Liver (tissue), 9 donors: ENCODE data around the gene ZNF331. TPM values are rescaled to one million over a fixed set of nuclear protein-coding genes. Genes with fewer than 3 reads are reported as not detected.

Source experiments
- DNase-seq: peaks from one replicate; pipeline ENCODE4 v3.0.0-alpha.2; 2017; ENCODE audit warnings: low spot score
- H3K27ac ChIP-seq, 2 donors: one replicate each; pipeline ENCODE4 v1.7.0; 2013; ENCODE audit warnings: inconsistent platforms in 2 of 2, low read length in 2 of 2, control low read depth in 1 of 2, low read depth in 1 of 2, mild to moderate bottlenecking in 1 of 2
- H3K27me3 ChIP-seq, 4 donors: one replicate each; pipeline versions ENCODE4 v1.6.1 to v1.7.0; 2013; ENCODE audit warnings: low read length in 3 of 4, inconsistent platforms in 1 of 4, mild to moderate bottlenecking in 1 of 4, moderate library complexity in 1 of 4; ENCODE audit not compliant: control insufficient read depth in 4 of 4, insufficient read depth in 4 of 4
- H3K36me3 ChIP-seq, 4 donors: one replicate each; pipeline versions ENCODE4 v1.6.1 to v1.7.0; 2013; ENCODE audit warnings: low read length in 3 of 4, mild to moderate bottlenecking in 3 of 4, low read depth in 1 of 4, moderate library complexity in 1 of 4; ENCODE audit not compliant: control insufficient read depth in 4 of 4, insufficient read depth in 3 of 4
- H3K4me1 ChIP-seq, 4 donors: one replicate each; pipeline versions ENCODE4 v1.6.1 to v1.7.0; 2013; ENCODE audit warnings: low read length in 3 of 4, mild to moderate bottlenecking in 3 of 4, moderate library complexity in 1 of 4; ENCODE audit not compliant: control insufficient read depth in 4 of 4, insufficient read depth in 4 of 4
- H3K4me3 ChIP-seq, 3 donors: one replicate each; pipeline versions ENCODE4 v1.6.1 to v1.7.0; 2013; ENCODE audit warnings: low read length in 3 of 3, control low read depth in 1 of 3, low read depth in 1 of 3, mild to moderate bottlenecking in 1 of 3
- H3K9ac ChIP-seq, 2 donors: one replicate each; pipeline ENCODE4 v1.7.0; 2013; ENCODE audit warnings: low read length in 2 of 2, mild to moderate bottlenecking in 2 of 2, moderate library complexity in 2 of 2, control low read depth in 1 of 2, low read depth in 1 of 2
- H3K9me3 ChIP-seq, 4 donors: one replicate each; pipeline versions ENCODE4 v1.6.1 to v1.7.0; 2013; ENCODE audit warnings: low read length in 3 of 4; ENCODE audit not compliant: control insufficient read depth in 4 of 4
- ATF3 ChIP-seq: IDR thresholded peaks from 2 replicates; pipeline ENCODE4 v1.6.1; 2016; ENCODE audit warnings: antibody characterized with exemption
- EGR1 ChIP-seq, 2 donors: IDR thresholded peaks; 2 replicates each; pipeline ENCODE4 v1.6.1; 2016 to 2018; ENCODE audit warnings: antibody characterized with exemption in 2 of 2, low read depth in 2 of 2
- FOXA2 ChIP-seq: IDR thresholded peaks from 2 replicates; pipeline ENCODE4 v1.6.1; 2016; ENCODE audit warnings: antibody characterized with exemption
- GABPA ChIP-seq, 2 donors: IDR thresholded peaks in 1 of 2; conservative IDR thresholded peaks in 1 of 2; 2 replicates each; pipeline ENCODE4 v1.6.1; 2016; ENCODE audit warnings: antibody characterized with exemption in 2 of 2, mild to moderate bottlenecking in 1 of 2, moderate library complexity in 1 of 2
- HNF4A ChIP-seq, 2 donors: conservative IDR thresholded peaks; 2 replicates each; pipeline ENCODE4 v1.6.1; 2016; ENCODE audit warnings: antibody characterized with exemption in 2 of 2, mild to moderate bottlenecking in 2 of 2
- HNF4G ChIP-seq: IDR thresholded peaks from 2 replicates; pipeline ENCODE4 v1.6.1; 2016; ENCODE audit warnings: antibody characterized with exemption
- JUND ChIP-seq, 2 donors: IDR thresholded peaks; 2 replicates each; pipeline ENCODE4 v1.6.1; 2016; ENCODE audit warnings: antibody characterized with exemption in 2 of 2
- NR2F2 ChIP-seq: IDR thresholded peaks from 2 replicates; pipeline ENCODE4 v1.6.1; 2016; ENCODE audit warnings: antibody characterized with exemption
- RXRA ChIP-seq, 2 donors: IDR thresholded peaks; 2 replicates each; pipeline ENCODE4 v1.6.1; 2017 to 2018; ENCODE audit warnings: antibody characterized with exemption in 2 of 2, mild to moderate bottlenecking in 1 of 2
- TAF1 ChIP-seq: conservative IDR thresholded peaks from 2 replicates; pipeline ENCODE4 v1.6.1; 2016; ENCODE audit warnings: antibody characterized with exemption, mild to moderate bottlenecking
- WGBS: extraction: QIAGEN DNeasy Blood & Tissue Kit; methylation state at CpG from one replicate; pipeline ENCODE4 v1.1.7; 2013; 5-methylcytosine and 5-hydroxymethylcytosine counted together
- polyA plus RNA-seq, 2 donors: library from polyadenylated mRNA; stranded (reverse) in 1 of 2; unstranded in 1 of 2; fragments of 200-250 nt in 1 of 2; fragments of >200 nt in 1 of 2; fragmentation: Nextera tagmentation in 1 of 2; extraction: Ambion mirVana in 1 of 2; gene quantifications; one replicate each; pipeline versions ENCODE4 v1.2.1 to v1.2.3, GENCODE V29; 2013 to 2015
- total RNA-seq, 2 donors: library from RNA; depleted of rRNA; stranded (reverse); fragments of >200 nt; gene quantifications; one replicate each; pipeline ENCODE4 v1.2.3, GENCODE V29; 2014
- TF ChIP-seq, protein P1 (sequence below): IDR thresholded peaks from 2 replicates; pipeline ENCODE4 v1.6.1; 2016; ENCODE audit warnings: antibody characterized with exemption
- TF ChIP-seq, protein P2 (sequence below): IDR thresholded peaks from 2 replicates; pipeline ENCODE4 v1.6.1; 2016; ENCODE audit warnings: antibody characterized with exemption
- TF ChIP-seq, protein P3 (sequence below): fragments of 150-350 bp; IDR thresholded peaks from 2 replicates; pipeline ENCODE4 v1.5.1; 2017; ENCODE audit warnings: improper control_type of control experiment, low read depth, low read length; ENCODE audit not compliant: missing input control
- TF ChIP-seq, protein P4 (sequence below): IDR thresholded peaks from 2 replicates; pipeline ENCODE4 v1.6.1; 2016; ENCODE audit warnings: antibody characterized with exemption, mild to moderate bottlenecking
- donor health status: healthy.
- donor health status: healthy.
- donor health status: healthy.
- donor health status: healthy.
- donor health status: healthy.

ZNF331 gene
- total and polyA plus RNA-seq, 4 donors = 2.8 to 9.7 (median 5.7) TPM

DNA sequence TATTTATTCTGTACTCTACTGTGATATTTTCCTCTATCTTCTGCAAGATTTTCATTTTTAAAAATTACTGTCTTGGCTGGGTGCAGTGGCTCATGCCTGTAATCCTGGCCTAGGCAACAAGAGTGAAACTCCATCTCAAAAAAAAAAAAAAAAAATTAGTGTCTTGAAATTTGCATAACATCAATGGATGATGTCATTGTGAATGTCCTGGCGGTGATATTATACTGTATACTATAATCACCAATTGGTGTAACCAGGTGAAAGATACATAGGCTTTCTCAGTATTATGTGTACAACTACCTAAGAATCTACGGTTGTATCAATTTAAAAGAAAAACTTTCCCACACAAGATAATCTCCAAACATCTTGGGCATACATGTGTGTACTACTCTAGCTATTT is 15.2 kb downstream of the ZNF331 start:
- 97% methylated on average over 2 of the region's 2 CpGs for WGBS
- H3K9me3 ChIP-seq = peaks cover 0 to 3% (median 0%) of the 10 kb centered on the region in 4 donors
- no peaks in the 10 kb centered on the region for H3K27me3 ChIP-seq
- H3K4me1 ChIP-seq = peaks cover 0 to 3% (median 1%) of the 10 kb centered on the region in 4 donors
- no peak overlapping the region for H3K27ac ChIP-seq
- no peak overlapping the region for H3K4me3 ChIP-seq
- H3K36me3 ChIP-seq = no peaks in the 10 kb centered on the region
- no peak for DNase-seq
- no peak overlapping the region for H3K9ac ChIP-seq
- no peak for TF ChIP-seq TAF1
- TF ChIP-seq, protein P1, sequence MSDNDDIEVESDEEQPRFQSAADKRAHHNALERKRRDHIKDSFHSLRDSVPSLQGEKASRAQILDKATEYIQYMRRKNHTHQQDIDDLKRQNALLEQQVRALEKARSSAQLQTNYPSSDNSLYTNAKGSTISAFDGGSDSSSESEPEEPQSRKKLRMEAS = no peak
- TF ChIP-seq, protein P2, sequence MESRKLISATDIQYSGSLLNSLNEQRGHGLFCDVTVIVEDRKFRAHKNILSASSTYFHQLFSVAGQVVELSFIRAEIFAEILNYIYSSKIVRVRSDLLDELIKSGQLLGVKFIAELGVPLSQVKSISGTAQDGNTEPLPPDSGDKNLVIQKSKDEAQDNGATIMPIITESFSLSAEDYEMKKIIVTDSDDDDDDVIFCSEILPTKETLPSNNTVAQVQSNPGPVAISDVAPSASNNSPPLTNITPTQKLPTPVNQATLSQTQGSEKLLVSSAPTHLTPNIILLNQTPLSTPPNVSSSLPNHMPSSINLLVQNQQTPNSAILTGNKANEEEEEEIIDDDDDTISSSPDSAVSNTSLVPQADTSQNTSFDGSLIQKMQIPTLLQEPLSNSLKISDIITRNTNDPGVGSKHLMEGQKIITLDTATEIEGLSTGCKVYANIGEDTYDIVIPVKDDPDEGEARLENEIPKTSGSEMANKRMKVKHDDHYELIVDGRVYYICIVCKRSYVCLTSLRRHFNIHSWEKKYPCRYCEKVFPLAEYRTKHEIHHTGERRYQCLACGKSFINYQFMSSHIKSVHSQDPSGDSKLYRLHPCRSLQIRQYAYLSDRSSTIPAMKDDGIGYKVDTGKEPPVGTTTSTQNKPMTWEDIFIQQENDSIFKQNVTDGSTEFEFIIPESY = no peak
- TF ChIP-seq FOXA2 = no peak
- no peak for TF ChIP-seq HNF4G
- TF ChIP-seq, protein P3, sequence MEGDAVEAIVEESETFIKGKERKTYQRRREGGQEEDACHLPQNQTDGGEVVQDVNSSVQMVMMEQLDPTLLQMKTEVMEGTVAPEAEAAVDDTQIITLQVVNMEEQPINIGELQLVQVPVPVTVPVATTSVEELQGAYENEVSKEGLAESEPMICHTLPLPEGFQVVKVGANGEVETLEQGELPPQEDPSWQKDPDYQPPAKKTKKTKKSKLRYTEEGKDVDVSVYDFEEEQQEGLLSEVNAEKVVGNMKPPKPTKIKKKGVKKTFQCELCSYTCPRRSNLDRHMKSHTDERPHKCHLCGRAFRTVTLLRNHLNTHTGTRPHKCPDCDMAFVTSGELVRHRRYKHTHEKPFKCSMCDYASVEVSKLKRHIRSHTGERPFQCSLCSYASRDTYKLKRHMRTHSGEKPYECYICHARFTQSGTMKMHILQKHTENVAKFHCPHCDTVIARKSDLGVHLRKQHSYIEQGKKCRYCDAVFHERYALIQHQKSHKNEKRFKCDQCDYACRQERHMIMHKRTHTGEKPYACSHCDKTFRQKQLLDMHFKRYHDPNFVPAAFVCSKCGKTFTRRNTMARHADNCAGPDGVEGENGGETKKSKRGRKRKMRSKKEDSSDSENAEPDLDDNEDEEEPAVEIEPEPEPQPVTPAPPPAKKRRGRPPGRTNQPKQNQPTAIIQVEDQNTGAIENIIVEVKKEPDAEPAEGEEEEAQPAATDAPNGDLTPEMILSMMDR = no peak
- no peak for TF ChIP-seq RXRA (IDR thresholded peaks at IDR 0.05)
- TF ChIP-seq EGR1 (IDR thresholded peaks at IDR 0.05; ENCODE audit: low read depth in 2 of 2) = no peak
- TF ChIP-seq JUND (IDR thresholded peaks at IDR 0.05) = no peak
- no peak for TF ChIP-seq HNF4A (conservative IDR thresholded peaks at IDR 0.05)
- no peak for TF ChIP-seq NR2F2
- no peak for TF ChIP-seq GABPA (IDR thresholded peaks at IDR 0.05 in 1 of 2, conservative IDR thresholded peaks at IDR 0.05 in 1 of 2)
- TF ChIP-seq, protein P4, sequence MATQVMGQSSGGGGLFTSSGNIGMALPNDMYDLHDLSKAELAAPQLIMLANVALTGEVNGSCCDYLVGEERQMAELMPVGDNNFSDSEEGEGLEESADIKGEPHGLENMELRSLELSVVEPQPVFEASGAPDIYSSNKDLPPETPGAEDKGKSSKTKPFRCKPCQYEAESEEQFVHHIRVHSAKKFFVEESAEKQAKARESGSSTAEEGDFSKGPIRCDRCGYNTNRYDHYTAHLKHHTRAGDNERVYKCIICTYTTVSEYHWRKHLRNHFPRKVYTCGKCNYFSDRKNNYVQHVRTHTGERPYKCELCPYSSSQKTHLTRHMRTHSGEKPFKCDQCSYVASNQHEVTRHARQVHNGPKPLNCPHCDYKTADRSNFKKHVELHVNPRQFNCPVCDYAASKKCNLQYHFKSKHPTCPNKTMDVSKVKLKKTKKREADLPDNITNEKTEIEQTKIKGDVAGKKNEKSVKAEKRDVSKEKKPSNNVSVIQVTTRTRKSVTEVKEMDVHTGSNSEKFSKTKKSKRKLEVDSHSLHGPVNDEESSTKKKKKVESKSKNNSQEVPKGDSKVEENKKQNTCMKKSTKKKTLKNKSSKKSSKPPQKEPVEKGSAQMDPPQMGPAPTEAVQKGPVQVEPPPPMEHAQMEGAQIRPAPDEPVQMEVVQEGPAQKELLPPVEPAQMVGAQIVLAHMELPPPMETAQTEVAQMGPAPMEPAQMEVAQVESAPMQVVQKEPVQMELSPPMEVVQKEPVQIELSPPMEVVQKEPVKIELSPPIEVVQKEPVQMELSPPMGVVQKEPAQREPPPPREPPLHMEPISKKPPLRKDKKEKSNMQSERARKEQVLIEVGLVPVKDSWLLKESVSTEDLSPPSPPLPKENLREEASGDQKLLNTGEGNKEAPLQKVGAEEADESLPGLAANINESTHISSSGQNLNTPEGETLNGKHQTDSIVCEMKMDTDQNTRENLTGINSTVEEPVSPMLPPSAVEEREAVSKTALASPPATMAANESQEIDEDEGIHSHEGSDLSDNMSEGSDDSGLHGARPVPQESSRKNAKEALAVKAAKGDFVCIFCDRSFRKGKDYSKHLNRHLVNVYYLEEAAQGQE = no peak
- no peak for TF ChIP-seq ATF3
